K562 (cell line): ENCODE data around the gene FEV. TPM values are rescaled to one million over a fixed set of nuclear protein-coding genes. Genes with fewer than 3 reads are reported as not detected.

Experiments
- ATAC-seq: fragments of 200-7000 bp; cut with Tn5 transposase; 3 replicates; pipeline ENCODE4 v1.9.1; 2020; ENCODE audit warnings: moderate library complexity
- BruUV-seq: library from RNA; stranded (reverse); fragments of 400-500 nt; replicated peaks from 2 replicates; lab custom pipeline; 2021; lab: Mats Ljungman, UMichigan
- CTCF ChIA-PET: fragments of 300-600 bp; formaldehyde crosslinking; extraction: SDS; loops from one replicate; lab custom pipeline; 2021; ENCODE audit warnings: low intra/inter-chr PET ratio; lab: Yijun Ruan, JAX
- POLR2A ChIA-PET: fragments of 300-600, 350-650 bp; sonication (Branson Sonifier 250); formaldehyde crosslinking; extraction: SDS; loops from one replicate; lab custom pipeline; 2021; ENCODE audit warnings: antibody characterized with exemption, inconsistent platforms; lab: Yijun Ruan, JAX
- DNase-seq, 4 experiments: peaks; one replicate each; pipeline versions ENCODE4 v3.0.0 to v3.0.0-alpha.2; 2011 to 2018; ENCODE audit warnings: low spot score in 3 of 4, mixed read lengths in 3 of 4; ENCODE audit errors: extremely low read depth in 1 of 4
- FAIRE-seq: peaks from 2 replicates; lab custom pipeline; 2011; peaks lifted over from hg19 to GRCh38; lab: Jason Lieb, UNC
- H2AFZ ChIP-seq: 2 replicates; pipeline ENCODE4 v1.6.0; 2011; ENCODE audit warnings: low read depth, low read length, control low read depth, inconsistent platforms
- H3K27ac ChIP-seq: fragments of 200-600 bp; 3 replicates; pipeline ENCODE4 v1.8.0; 2011; ENCODE audit warnings: low read depth, mild to moderate bottlenecking, control low read depth, inconsistent platforms, low read length, moderate library complexity, mixed read lengths; ENCODE audit errors: extremely low read depth
- H3K27me3 ChIP-seq, 2 experiments: fragments of 300-600 bp in 1 of 2; 2 replicates in 1 of 2; 3 replicates in 1 of 2; pipeline versions ENCODE4 v1.6.0 to v1.8.0; 2011; ENCODE audit warnings: inconsistent platforms in 2 of 2, low read length in 2 of 2, mild to moderate bottlenecking in 1 of 2, mixed read lengths in 1 of 2, moderate library complexity in 1 of 2; ENCODE audit not compliant: control insufficient read depth in 2 of 2, insufficient read depth in 2 of 2
- H3K36me3 ChIP-seq: fragments of 300-600 bp; 3 replicates; pipeline ENCODE4 v1.8.0; 2011; ENCODE audit warnings: mild to moderate bottlenecking, low read length, inconsistent platforms; ENCODE audit not compliant: control insufficient read depth, insufficient read depth
- H3K4me1 ChIP-seq, 2 experiments: fragments of 200-600 bp in 1 of 2; replicated peaks in 1 of 2; 2 replicates in 1 of 2; 3 replicates in 1 of 2; pipeline versions ENCODE4 v1.5.1 to v1.8.0; 2011; ENCODE audit warnings: inconsistent platforms in 2 of 2, low read length in 2 of 2, mild to moderate bottlenecking in 1 of 2, mixed read lengths in 1 of 2, moderate library complexity in 1 of 2; ENCODE audit not compliant: control insufficient read depth in 2 of 2, insufficient read depth in 2 of 2
- H3K4me2 ChIP-seq: 2 replicates; pipeline ENCODE4 v1.6.1; 2011; ENCODE audit warnings: low read length, control low read depth, inconsistent platforms, mixed read lengths; ENCODE audit not compliant: insufficient read depth
- H3K4me3 ChIP-seq: fragments of 200-600 bp; sonication (generic), shearing (Covaris generic); 2 replicates; pipeline ENCODE4 v1.5.1; 2016; ENCODE audit warnings: control low read depth, inconsistent platforms
- H3K79me2 ChIP-seq: fragments of 200-600 bp; 3 replicates; pipeline ENCODE4 v1.8.0; 2011; ENCODE audit warnings: low read length, inconsistent platforms; ENCODE audit not compliant: control insufficient read depth, insufficient read depth
- H3K9ac ChIP-seq, 2 experiments: 2 replicates each; pipeline versions ENCODE4 v1.6.0 to v1.6.1; 2011; ENCODE audit warnings: low read depth in 2 of 2, low read length in 2 of 2, control low read depth in 1 of 2, inconsistent platforms in 1 of 2, mild to moderate bottlenecking in 1 of 2, mixed read lengths in 1 of 2; ENCODE audit not compliant: insufficient read depth in 1 of 2
- H3K9me1 ChIP-seq: one replicate; pipeline ENCODE4 v1.6.0; 2011; ENCODE audit warnings: inconsistent platforms, mild to moderate bottlenecking, low read length, moderate library complexity; ENCODE audit not compliant: control insufficient read depth, insufficient read depth
- H3K9me3 ChIP-seq: replicated peaks from 2 replicates; pipeline ENCODE4 v1.5.1; 2011; ENCODE audit warnings: low read depth, low read length, inconsistent platforms; ENCODE audit not compliant: control insufficient read depth, insufficient read depth
- H4K20me1 ChIP-seq: replicated peaks from 2 replicates; pipeline ENCODE4 v1.6.1; 2011; ENCODE audit warnings: low read length, inconsistent platforms, mixed read lengths; ENCODE audit not compliant: control insufficient read depth, insufficient read depth
- ARID2 ChIP-seq: fragments of 450-650 bp; IDR thresholded peaks from 2 replicates; pipeline ENCODE4 v1.6.1; 2017; ENCODE audit warnings: antibody characterized with exemption, mild to moderate bottlenecking
- CREM ChIP-seq: IDR thresholded peaks from 2 replicates; pipeline ENCODE4 v1.6.1; 2014; ENCODE audit warnings: antibody characterized with exemption, low read depth
- HCFC1 ChIP-seq: IDR thresholded peaks from 2 replicates; pipeline ENCODE4 v1.6.1; 2012; ENCODE audit warnings: low read depth, low read length, improper control_type of control experiment
- MAFG ChIP-seq: fragments of 450-650 bp; conservative IDR thresholded peaks from 2 replicates; pipeline ENCODE4 v1.6.1; 2016; ENCODE audit warnings: missing genetic modification characterization, missing compliant biosample characterization
- PHB2 ChIP-seq: fragments of 450-650 bp; IDR thresholded peaks from 2 replicates; pipeline ENCODE4 v1.6.1; 2017; ENCODE audit warnings: low read depth
- POLR2AphosphoS2 ChIP-seq: IDR thresholded peaks from 2 replicates; pipeline ENCODE4 v1.6.1; 2012; ENCODE audit warnings: low read length, improper control_type of control experiment
- POLR2B ChIP-seq: fragments of 450-650 bp; IDR thresholded peaks from 2 replicates; pipeline ENCODE4 v1.6.1; 2018; ENCODE audit warnings: low read depth; ENCODE audit not compliant: partially characterized antibody
- POLR3G ChIP-seq: IDR thresholded peaks from 2 replicates; pipeline ENCODE4 v1.6.1; 2011; ENCODE audit not compliant: insufficient read length, insufficient replicate concordance; ENCODE audit errors: extremely low read depth
- RB1 ChIP-seq: fragments of 450-650 bp; IDR thresholded peaks from 2 replicates; pipeline ENCODE4 v1.6.1; 2017; ENCODE audit warnings: low read depth, mild to moderate bottlenecking
- RBM34 ChIP-seq: fragments of 200-400 bp; formaldehyde crosslinking; IDR thresholded peaks from 2 replicates; pipeline ENCODE4 v1.6.1; 2018; ENCODE audit warnings: low read length, borderline replicate concordance; ENCODE audit not compliant: insufficient read depth
- SMARCA4 ChIP-seq: fragments of 450-650 bp; IDR thresholded peaks from 2 replicates; pipeline ENCODE4 v1.6.1; 2016
- ZFP36 ChIP-seq: fragments of 150-350 bp; IDR thresholded peaks from 2 replicates; pipeline ENCODE4 v1.6.1; 2018; ENCODE audit warnings: low read length, low read depth; ENCODE audit not compliant: partially characterized antibody
- ZKSCAN1 ChIP-seq: fragments of 150-350 bp; IDR thresholded peaks from 2 replicates; pipeline ENCODE4 v1.6.1; 2016; ENCODE audit warnings: low read depth, low read length
- ZNF146 ChIP-seq: IDR thresholded peaks from one replicate; pipeline ENCODE4 v1.6.1; 2018; ENCODE audit warnings: missing compliant biosample characterization; ENCODE audit not compliant: unreplicated experiment
- ZNF165 ChIP-seq: fragments of 250-450 bp; sonication (Bioruptor Pico); IDR thresholded peaks from 2 replicates; pipeline ENCODE4 v1.4.0; 2020; ENCODE audit warnings: borderline replicate concordance
- ZNF695 ChIP-seq: fragments of 450-650 bp; formaldehyde crosslinking; IDR thresholded peaks from 2 replicates; pipeline ENCODE4 v1.4.0; 2020; ENCODE audit warnings: mild to moderate bottlenecking, moderate library complexity
- WGBS: fragments of 100-300 bp; shearing (Covaris generic); methylation state at CpG from one replicate; pipeline ENCODE4 v1.1.6; 2016; ENCODE audit warnings: low coverage, mixed read lengths; ENCODE audit not compliant: insufficient coverage; ENCODE audit errors: missing lambda C conversion rate; 5-methylcytosine and 5-hydroxymethylcytosine counted together
- in situ Hi-C: fragments of 300-500 bp; cut with MboI; formaldehyde crosslinking; loops from 4 replicates; pipeline ENCODE4 v1.15.0; 2018; ENCODE audit warnings: inconsistent platforms, mixed read lengths
- intact Hi-C: fragments of 100-400 bp; cut with micrococcal nuclease; formaldehyde crosslinking; loops from 2 replicates; pipeline ENCODE4 v1.14.2; 2022
- polyA plus RNA-seq, 8 experiments: library from polyadenylated mRNA; depleted of rRNA in 4 of 8; stranded (reverse) in 5 of 8; unstranded in 3 of 8; fragments of >200 nt; fragmentation: Nextera tagmentation in 2 of 8; fragmentation: Illumina TruSeq in 1 of 8; extraction: Ambion mirVana in 2 of 8; extraction: Trizol in 1 of 8; gene quantifications; 2 replicates each; pipeline versions ENCODE4 v1.2.1 to v1.2.3, GENCODE V29; 2011 to 2014; ENCODE audit warnings: inconsistent platforms in 1 of 8, missing spikeins in 1 of 8
- total RNA-seq, 7 experiments: library from RNA; depleted of rRNA in 6 of 7; stranded (reverse); fragments of >200 nt in 6 of 7; fragmentation: Illumina TruSeq in 2 of 7; extraction: Trizol in 2 of 7; gene quantifications; 2 replicates each; pipeline versions ENCODE4 v1.2.1 to v1.2.3, GENCODE V29; 2011 to 2021; ENCODE audit warnings: low replicate concordance in 1 of 7
- TF ChIP-seq, protein P1 (sequence below): fragments of 450-650 bp; IDR thresholded peaks from 2 replicates; pipeline ENCODE4 v1.6.1; 2018; ENCODE audit not compliant: partially characterized antibody
- TF ChIP-seq, protein P2 (sequence below): IDR thresholded peaks from 3 replicates; pipeline ENCODE4 v1.6.1; 2011; ENCODE audit warnings: borderline replicate concordance, mild to moderate bottlenecking; ENCODE audit not compliant: insufficient read length, insufficient read depth

FEV gene
- total and polyA plus RNA-seq, 9 of the 15 experiments (the other 6 are each of a cell fraction or from before 2014, with no cell fraction given): 0.08 to 1.6 (median 0.62) TPM; not detected in 1

DNA sequence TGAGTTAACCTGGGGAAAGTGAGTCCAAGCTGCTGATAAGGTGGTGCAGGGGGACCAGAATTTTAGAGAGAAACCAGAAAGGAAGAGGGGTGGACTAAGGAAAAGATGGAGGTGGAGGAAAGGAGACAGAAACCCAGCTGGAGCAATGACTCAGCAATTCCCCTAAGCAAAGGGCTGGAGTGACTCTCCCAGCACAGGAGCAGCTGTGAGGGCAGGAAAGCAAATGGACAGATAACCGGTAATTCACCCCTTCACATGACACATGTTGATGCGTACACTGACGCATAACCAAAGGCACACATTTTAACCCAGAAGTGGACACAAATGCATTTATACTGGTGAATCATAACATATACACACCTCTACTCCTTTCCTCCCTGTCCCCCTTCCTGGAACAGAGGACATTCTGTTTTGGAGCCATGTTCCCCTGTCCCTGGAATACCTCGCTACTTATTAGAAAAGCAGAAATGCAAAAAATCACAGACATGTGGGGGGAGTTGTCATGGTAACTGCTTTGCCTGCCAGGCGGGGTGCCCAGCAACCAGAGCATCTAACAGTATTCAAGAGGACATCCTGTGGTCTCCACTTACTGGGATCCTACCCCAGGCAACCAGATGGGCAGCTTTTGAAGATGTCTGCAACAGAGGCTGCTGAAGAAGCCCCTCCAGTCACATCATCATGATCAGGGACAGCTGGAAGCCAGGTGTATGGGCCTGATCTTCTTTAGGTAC is 20.8 kb downstream of the FEV start:
- no peaks in the 10 kb centered on the region for H3K9me3 ChIP-seq
- no peaks in the 10 kb centered on the region for H3K79me2 ChIP-seq
- H2AFZ ChIP-seq: peak overlapping the region; percentile 32; the same call in 1 of the 2 replicates
- CTCF ChIA-PET: no interaction called here
- BruUV-seq: no TSS peak
- peaks cover 7 to 18% of the 10 kb centered on the region in 2 experiments; a peak in 4 of 5 replicates for H3K27me3 ChIP-seq
- POLR2A ChIA-PET: interaction anchor here (0.6 to 0.9 kb wide), 2 partner anchors 13 to 104 kb away, joined by 3 to 4 read pairs; no protein-coding TSS in a partner anchor
- H4K20me1 ChIP-seq: no peaks in the 10 kb centered on the region
- no peak for FAIRE-seq
- H3K4me1 ChIP-seq: peaks cover 11 to 26% of the 10 kb centered on the region in 2 experiments; a peak in 4 of 5 replicates
- no peak overlapping the region for H3K4me3 ChIP-seq
- H3K9ac ChIP-seq: no peak overlapping the region
- ATAC-seq: peak; percentile 17; the same call in 1 of the 3 replicates
- H3K9me1 ChIP-seq: no peaks in the 10 kb centered on the region
- peak overlapping the region; percentile 44 for H3K4me2 ChIP-seq
- intact Hi-C loops (loop anchor here (5.0 kb wide), 1 partner anchor 57 kb away; no protein-coding TSS in a partner anchor), in situ Hi-C loops (no loop called here)
- H3K36me3 ChIP-seq: no peaks in the 10 kb centered on the region
- 2% methylated on average over 4 of the region's 5 CpGs for WGBS
- no peak overlapping the region for H3K27ac ChIP-seq
- DNase-seq: peak; percentile 42 to 76 (median 48)
- TF ChIP-seq SMARCA4 (peak; percentile 56; the same call in 1 of the 2 replicates), POLR2AphosphoS2 (no peak), ZKSCAN1 (no peak), ZNF695 (no peak), RBM34 (no peak), ZFP36 (no peak), PHB2 (no peak), ZNF165 (no peak), HCFC1 (no peak), CREM (peak; percentile 33; the same call in 1 of the 2 replicates), POLR2B (no peak), POLR3G (no peak), ZNF146 (CRISPR knock-in tag) (no peak), MAFG (tag) (peak; percentile 99), RB1 (no peak), ARID2 (no peak)
- TF ChIP-seq, protein P1, sequence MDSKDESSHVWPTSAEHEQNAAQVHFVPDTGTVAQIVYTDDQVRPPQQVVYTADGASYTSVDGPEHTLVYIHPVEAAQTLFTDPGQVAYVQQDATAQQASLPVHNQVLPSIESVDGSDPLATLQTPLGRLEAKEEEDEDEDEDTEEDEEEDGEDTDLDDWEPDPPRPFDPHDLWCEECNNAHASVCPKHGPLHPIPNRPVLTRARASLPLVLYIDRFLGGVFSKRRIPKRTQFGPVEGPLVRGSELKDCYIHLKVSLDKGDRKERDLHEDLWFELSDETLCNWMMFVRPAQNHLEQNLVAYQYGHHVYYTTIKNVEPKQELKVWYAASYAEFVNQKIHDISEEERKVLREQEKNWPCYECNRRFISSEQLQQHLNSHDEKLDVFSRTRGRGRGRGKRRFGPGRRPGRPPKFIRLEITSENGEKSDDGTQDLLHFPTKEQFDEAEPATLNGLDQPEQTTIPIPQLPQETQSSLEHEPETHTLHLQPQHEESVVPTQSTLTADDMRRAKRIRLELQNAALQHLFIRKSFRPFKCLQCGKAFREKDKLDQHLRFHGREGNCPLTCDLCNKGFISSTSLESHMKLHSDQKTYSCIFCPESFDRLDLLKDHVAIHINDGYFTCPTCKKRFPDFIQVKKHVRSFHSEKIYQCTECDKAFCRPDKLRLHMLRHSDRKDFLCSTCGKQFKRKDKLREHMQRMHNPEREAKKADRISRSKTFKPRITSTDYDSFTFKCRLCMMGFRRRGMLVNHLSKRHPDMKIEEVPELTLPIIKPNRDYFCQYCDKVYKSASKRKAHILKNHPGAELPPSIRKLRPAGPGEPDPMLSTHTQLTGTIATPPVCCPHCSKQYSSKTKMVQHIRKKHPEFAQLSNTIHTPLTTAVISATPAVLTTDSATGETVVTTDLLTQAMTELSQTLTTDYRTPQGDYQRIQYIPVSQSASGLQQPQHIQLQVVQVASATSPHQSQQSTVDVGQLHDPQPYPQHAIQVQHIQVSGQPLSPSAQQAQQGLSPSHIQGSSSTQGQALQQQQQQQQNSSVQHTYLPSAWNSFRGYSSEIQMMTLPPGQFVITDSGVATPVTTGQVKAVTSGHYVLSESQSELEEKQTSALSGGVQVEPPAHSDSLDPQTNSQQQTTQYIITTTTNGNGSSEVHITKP: peak; percentile 13
- TF ChIP-seq, protein P2, sequence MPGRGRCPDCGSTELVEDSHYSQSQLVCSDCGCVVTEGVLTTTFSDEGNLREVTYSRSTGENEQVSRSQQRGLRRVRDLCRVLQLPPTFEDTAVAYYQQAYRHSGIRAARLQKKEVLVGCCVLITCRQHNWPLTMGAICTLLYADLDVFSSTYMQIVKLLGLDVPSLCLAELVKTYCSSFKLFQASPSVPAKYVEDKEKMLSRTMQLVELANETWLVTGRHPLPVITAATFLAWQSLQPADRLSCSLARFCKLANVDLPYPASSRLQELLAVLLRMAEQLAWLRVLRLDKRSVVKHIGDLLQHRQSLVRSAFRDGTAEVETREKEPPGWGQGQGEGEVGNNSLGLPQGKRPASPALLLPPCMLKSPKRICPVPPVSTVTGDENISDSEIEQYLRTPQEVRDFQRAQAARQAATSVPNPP: no peak
